Adipocyte (in vitro differentiated cells): ENCODE results near the gene C1QTNF9.
"Not testable (repeated sequence)": the region's sequence is repeated elsewhere in the genome, so short reads cannot be mapped to it uniquely, and the experiment has no call there.

Experiments
- DNase-seq: peaks from one replicate; pipeline ENCODE4 v3.0.0-alpha.2; 2015; ENCODE audit warnings: low read depth
- H3K27me3 ChIP-seq: replicated peaks from 2 replicates; pipeline ENCODE4 v1.7.0; 2013; ENCODE audit warnings: mild to moderate bottlenecking, low read length, moderate library complexity; ENCODE audit not compliant: control insufficient read depth, insufficient read depth
- H3K36me3 ChIP-seq: 2 replicates; pipeline ENCODE4 v1.7.0; 2013; ENCODE audit warnings: low read length, mild to moderate bottlenecking, moderate library complexity; ENCODE audit not compliant: control insufficient read depth, insufficient read depth, severe bottlenecking
- H3K4me1 ChIP-seq: 2 replicates; pipeline ENCODE4 v1.7.0; 2013; ENCODE audit warnings: mild to moderate bottlenecking, low read length, moderate library complexity; ENCODE audit not compliant: control insufficient read depth, insufficient read depth
- H3K4me3 ChIP-seq: 2 replicates; pipeline ENCODE4 v1.7.0; 2013; ENCODE audit warnings: mild to moderate bottlenecking, low read length, moderate library complexity
- H3K9ac ChIP-seq: 2 replicates; pipeline ENCODE4 v1.7.0; 2013; ENCODE audit warnings: mild to moderate bottlenecking, low read length, moderate library complexity
- H3K9me3 ChIP-seq: 2 replicates; pipeline ENCODE4 v1.7.0; 2013; ENCODE audit warnings: mild to moderate bottlenecking, low read length, moderate library complexity; ENCODE audit not compliant: control insufficient read depth

The C1QTNF9 gene

GRCh38 chr13:24366315-24366714 is 56.9 kb downstream of the C1QTNF9 start:
- not testable (repeated sequence) for H3K4me3 ChIP-seq, H3K9me3 ChIP-seq, H3K36me3 ChIP-seq, H3K4me1 ChIP-seq, H3K9ac ChIP-seq, DNase-seq
- H3K27me3 ChIP-seq: peaks cover 28% of the 10 kb centered on the region

GRCh38 chr13:24371273-24371672 is 61.9 kb downstream of the C1QTNF9 start:
- H3K27me3 ChIP-seq: peaks cover 32% of the 10 kb centered on the region
- not testable (repeated sequence) for H3K36me3 ChIP-seq, H3K9ac ChIP-seq, H3K9me3 ChIP-seq, H3K4me3 ChIP-seq, H3K4me1 ChIP-seq, DNase-seq
